ENCODE data around the gene ARMC8. TPM values are rescaled to one million over a fixed set of nuclear protein-coding genes. Genes with fewer than 3 reads are reported as not detected.

Gene ARMC8
- total RNA-seq, 1 donor from 2014 or later: 23.4 TPM

GRCh38 chr3:138270245-138270644 is 83.1 kb downstream of the ARMC8 start:
- intact Hi-C loops (cut with DNase I): no loop called here
- TF ChIP-seq CTCF (IDR thresholded peaks at IDR 0.05): no peak
- no peak overlapping the region for H3K4me3 ChIP-seq
- H3K36me3 ChIP-seq: peaks cover 37 to 75% of the 10 kb centered on the region in 2 donors
- H3K27ac ChIP-seq: no peak overlapping the region
- H3K9me3 ChIP-seq: no peaks in the 10 kb centered on the region
- H3K4me1 ChIP-seq: no peaks in the 10 kb centered on the region
- no peak for DNase-seq (ENCODE audit: low spot score in 2 of 2)
- no peaks in the 10 kb centered on the region for H3K27me3 ChIP-seq

- intact Hi-C loops (cut with DNase I): no loop called here
- Histone ChIP-seq H3K27ac (no peak overlapping the region), H3K27me3 (no peaks in the 10 kb centered on the region), H3K9me3 (no peaks in the 10 kb centered on the region), H3K4me1 (no peaks in the 10 kb centered on the region), H3K4me3 (no peak overlapping the region), H3K36me3 (peaks cover 39 to 73% of the 10 kb centered on the region in 2 donors)
- no peak for DNase-seq (ENCODE audit: low spot score in 2 of 2)
- no peak for TF ChIP-seq CTCF (IDR thresholded peaks at IDR 0.05)
These were observed 84.2 kb downstream of the ARMC8 start for GRCh38 chr3:138271189-138271794.

GRCh38 chr3:138281561-138281960 is 94.5 kb downstream of the ARMC8 start:
- Histone ChIP-seq H3K4me1 (no peaks in the 10 kb centered on the region), H3K9me3 (no peaks in the 10 kb centered on the region), H3K27ac (no peak overlapping the region), H3K27me3 (no peaks in the 10 kb centered on the region), H3K36me3 (peaks cover 24 to 44% of the 10 kb centered on the region in 2 donors), H3K4me3 (no peak overlapping the region)
- no peak for TF ChIP-seq CTCF (IDR thresholded peaks at IDR 0.05)
- intact Hi-C loops (cut with DNase I): no loop called here
- no peak for DNase-seq (ENCODE audit: low spot score in 2 of 2)

- intact Hi-C loops (cut with DNase I): no loop called here
- DNase-seq (ENCODE audit: low spot score in 2 of 2): no peak
- H3K4me1 ChIP-seq: no peaks in the 10 kb centered on the region
- no peak for TF ChIP-seq CTCF (IDR thresholded peaks at IDR 0.05)
- H3K36me3 ChIP-seq: peaks cover 24 to 52% of the 10 kb centered on the region in 2 donors
- H3K4me3 ChIP-seq: no peak overlapping the region
- H3K9me3 ChIP-seq: no peaks in the 10 kb centered on the region
- H3K27me3 ChIP-seq: no peaks in the 10 kb centered on the region
- H3K27ac ChIP-seq: no peak overlapping the region
These were observed 95.7 kb downstream of the ARMC8 start for GRCh38 chr3:138282836-138283235.

GRCh38 chr3:138284079-138284478 is 97.0 kb downstream of the ARMC8 start:
- no peaks in the 10 kb centered on the region for H3K4me1 ChIP-seq
- TF ChIP-seq CTCF (IDR thresholded peaks at IDR 0.05): no peak
- no peak overlapping the region for H3K4me3 ChIP-seq
- no peak overlapping the region for H3K27ac ChIP-seq
- H3K36me3 ChIP-seq: peaks cover 28 to 57% of the 10 kb centered on the region in 2 donors
- no peak for DNase-seq (ENCODE audit: low spot score in 2 of 2)
- no peaks in the 10 kb centered on the region for H3K27me3 ChIP-seq
- intact Hi-C loops (cut with DNase I): no loop called here
- H3K9me3 ChIP-seq: no peaks in the 10 kb centered on the region
